Caco-2 (cell line): Measurements from ENCODE around the gene ZNF19. TPM values are rescaled to one million over a fixed set of nuclear protein-coding genes. Genes with fewer than 3 reads are reported as not detected.

Experiments
- BruUV-seq: library from RNA; stranded (reverse); fragments of 400-500 nt; replicated peaks from 2 replicates; lab custom pipeline; 2021; lab: Mats Ljungman, UMichigan
- CTCF ChIA-PET: fragments of 300-600 bp; sonication (Branson Sonifier 250); formaldehyde crosslinking; loops from one replicate; lab custom pipeline; 2022; ENCODE audit warnings: antibody characterized with exemption; lab: Charles Lee
- POLR2A ChIA-PET: fragments of 300-600 bp; sonication (Branson Sonifier 250); formaldehyde crosslinking; loops from one replicate; lab custom pipeline; 2022; ENCODE audit warnings: antibody characterized with exemption; lab: Charles Lee
- DNase-seq, 2 experiments: peaks; one replicate each; pipeline versions ENCODE4 v3.0.0 to v3.0.0-alpha.2; 2020 to 2022
- H3K27me3 ChIP-seq: replicated peaks from 2 replicates; pipeline ENCODE4 v1.6.0; 2011; ENCODE audit warnings: low read length; ENCODE audit not compliant: control insufficient read depth, insufficient read depth
- H3K36me3 ChIP-seq: 2 replicates; pipeline ENCODE4 v1.5.1; 2011; ENCODE audit warnings: low read length; ENCODE audit not compliant: control insufficient read depth, insufficient read depth
- H3K4me1 ChIP-seq: fragments of 250-450 bp; sonication (Bioruptor Pico); 2 replicates; pipeline ENCODE4 v1.5.1; 2020; ENCODE audit warnings: mild to moderate bottlenecking
- H3K4me3 ChIP-seq: 2 replicates; pipeline ENCODE4 v1.5.1; 2011; ENCODE audit warnings: low read depth, mild to moderate bottlenecking, control low read depth, low read length
- H3K9me3 ChIP-seq: fragments of 250-450 bp; sonication (Bioruptor Pico); 2 replicates; pipeline ENCODE4 v1.5.1; 2020; ENCODE audit warnings: mild to moderate bottlenecking, moderate library complexity
- H3K27ac Mint-ChIP-seq: one replicate; pipeline ENCODE4 v1.8.0; 2022; ENCODE audit warnings: mixed read lengths; ENCODE audit not compliant: unreplicated experiment
- H3K27me3 Mint-ChIP-seq: one replicate; pipeline ENCODE4 v1.8.0; 2022; ENCODE audit warnings: mixed read lengths; ENCODE audit not compliant: insufficient read depth, unreplicated experiment
- H3K36me3 Mint-ChIP-seq: one replicate; pipeline ENCODE4 v1.8.0; 2022; ENCODE audit warnings: mild to moderate bottlenecking, mixed read lengths; ENCODE audit not compliant: insufficient read depth, unreplicated experiment
- H3K4me1 Mint-ChIP-seq: one replicate; pipeline ENCODE4 v1.8.0; 2022; ENCODE audit warnings: low read depth, mixed read lengths; ENCODE audit not compliant: unreplicated experiment
- H3K4me3 Mint-ChIP-seq: one replicate; pipeline ENCODE4 v1.8.0; 2022; ENCODE audit warnings: mild to moderate bottlenecking, moderate library complexity, mixed read lengths; ENCODE audit not compliant: unreplicated experiment
- H3K9me3 Mint-ChIP-seq: one replicate; pipeline ENCODE4 v1.8.0; 2022; ENCODE audit warnings: mixed read lengths; ENCODE audit not compliant: unreplicated experiment
- intact Hi-C: fragments of 100-400 bp; cut with micrococcal nuclease; formaldehyde crosslinking; loops from one replicate; pipeline ENCODE4 v1.10.0; 2022; ENCODE audit not compliant: unreplicated experiment
- total RNA-seq: library from RNA; stranded (reverse); gene quantifications from 2 replicates; pipeline ENCODE4 v1.2.3, GENCODE V29; 2022
- TF ChIP-seq, protein P1 (sequence below), 2 experiments: fragments of 200-600 bp in 1 of 2; IDR thresholded peaks; 1 replicate in 1 of 2; 2 replicates in 1 of 2; pipeline versions ENCODE4 v1.5.1 to v1.8.0; 2011 to 2022; ENCODE audit warnings: antibody characterized with exemption in 1 of 2, control low read depth in 1 of 2, inconsistent platforms in 1 of 2, low read depth in 1 of 2, low read length in 1 of 2, mild to moderate bottlenecking in 1 of 2, moderate library complexity in 1 of 2; ENCODE audit not compliant: insufficient read depth in 1 of 2, severe bottlenecking in 1 of 2, unreplicated experiment in 1 of 2

The ZNF19 gene
- total RNA-seq, 1 experiment from 2014 or later = 5.1 TPM

GRCh38 chr16:71532366-71532765 lies 43.2 kb upstream of the ZNF19 start:
- H3K4me1 ChIP-seq = no peaks in the 10 kb centered on the region
- no peak overlapping the region for H3K27ac Mint-ChIP-seq
- H3K9me3 Mint-ChIP-seq = no peaks in the 10 kb centered on the region
- POLR2A ChIA-PET = no interaction called here
- no peaks in the 10 kb centered on the region for H3K9me3 ChIP-seq
- DNase-seq = no peak
- H3K36me3 Mint-ChIP-seq = no peaks in the 10 kb centered on the region
- intact Hi-C loops = no loop called here
- H3K4me3 ChIP-seq = no peak overlapping the region
- TF ChIP-seq, protein P1, sequence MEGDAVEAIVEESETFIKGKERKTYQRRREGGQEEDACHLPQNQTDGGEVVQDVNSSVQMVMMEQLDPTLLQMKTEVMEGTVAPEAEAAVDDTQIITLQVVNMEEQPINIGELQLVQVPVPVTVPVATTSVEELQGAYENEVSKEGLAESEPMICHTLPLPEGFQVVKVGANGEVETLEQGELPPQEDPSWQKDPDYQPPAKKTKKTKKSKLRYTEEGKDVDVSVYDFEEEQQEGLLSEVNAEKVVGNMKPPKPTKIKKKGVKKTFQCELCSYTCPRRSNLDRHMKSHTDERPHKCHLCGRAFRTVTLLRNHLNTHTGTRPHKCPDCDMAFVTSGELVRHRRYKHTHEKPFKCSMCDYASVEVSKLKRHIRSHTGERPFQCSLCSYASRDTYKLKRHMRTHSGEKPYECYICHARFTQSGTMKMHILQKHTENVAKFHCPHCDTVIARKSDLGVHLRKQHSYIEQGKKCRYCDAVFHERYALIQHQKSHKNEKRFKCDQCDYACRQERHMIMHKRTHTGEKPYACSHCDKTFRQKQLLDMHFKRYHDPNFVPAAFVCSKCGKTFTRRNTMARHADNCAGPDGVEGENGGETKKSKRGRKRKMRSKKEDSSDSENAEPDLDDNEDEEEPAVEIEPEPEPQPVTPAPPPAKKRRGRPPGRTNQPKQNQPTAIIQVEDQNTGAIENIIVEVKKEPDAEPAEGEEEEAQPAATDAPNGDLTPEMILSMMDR (IDR thresholded peaks at IDR 0.05; ENCODE audit: insufficient read depth in 1 of 2, low read depth in 1 of 2, low read length in 1 of 2, severe bottlenecking in 1 of 2, unreplicated experiment in 1 of 2) = no peak
- no peaks in the 10 kb centered on the region for H3K4me1 Mint-ChIP-seq
- no TSS peak for BruUV-seq
- H3K27me3 ChIP-seq = no peaks in the 10 kb centered on the region
- CTCF ChIA-PET = no interaction called here
- H3K4me3 Mint-ChIP-seq = no peak overlapping the region
- peaks cover 16% of the 10 kb centered on the region for H3K27me3 Mint-ChIP-seq
- no peaks in the 10 kb centered on the region for H3K36me3 ChIP-seq

- Mint-ChIP-seq H3K36me3 (no peaks in the 10 kb centered on the region), H3K4me3 (no peak overlapping the region), H3K27ac (no peak overlapping the region), H3K4me1 (no peaks in the 10 kb centered on the region), H3K9me3 (no peaks in the 10 kb centered on the region), H3K27me3 (peaks cover 19% of the 10 kb centered on the region)
- Histone ChIP-seq H3K4me3 (no peak overlapping the region), H3K36me3 (no peaks in the 10 kb centered on the region), H3K4me1 (no peaks in the 10 kb centered on the region), H3K27me3 (no peaks in the 10 kb centered on the region), H3K9me3 (no peaks in the 10 kb centered on the region)
- ChIA-PET CTCF (interaction anchor here (0.6 to 0.7 kb wide), 2 partner anchors 14 to 116 kb away, joined by 6 to 8 read pairs; no protein-coding TSS in a partner anchor), POLR2A (no interaction called here)
- no TSS peak for BruUV-seq
- no peak for DNase-seq
- TF ChIP-seq, protein P1 (IDR thresholded peaks at IDR 0.05; ENCODE audit: insufficient read depth in 1 of 2, low read depth in 1 of 2, low read length in 1 of 2, severe bottlenecking in 1 of 2, unreplicated experiment in 1 of 2) = no peak
- intact Hi-C loops = no loop called here
Measured at GRCh38 chr16:71528863-71529262, 39.7 kb upstream of the ZNF19 start.

DNA sequence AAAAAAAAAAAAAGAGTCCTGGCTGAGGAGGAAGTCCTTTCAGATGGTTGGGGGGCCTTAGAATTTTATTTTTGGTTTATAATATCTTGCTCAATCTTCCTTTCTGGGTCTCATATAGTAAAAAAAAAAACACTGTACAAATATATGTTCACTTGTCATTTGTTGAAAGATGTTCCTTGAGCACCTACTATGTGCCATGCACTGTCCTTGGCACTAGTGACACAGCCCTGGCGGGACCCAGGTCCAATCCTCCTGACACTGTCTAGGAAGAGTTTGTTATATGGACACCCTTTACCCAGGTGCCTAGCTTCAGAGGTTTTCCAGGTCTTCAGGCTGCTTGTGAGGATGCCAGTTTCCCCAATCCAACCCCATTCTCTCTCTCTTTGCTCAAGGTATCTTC lies 39.1 kb upstream of the ZNF19 start:
- Histone ChIP-seq H3K27me3 (no peaks in the 10 kb centered on the region), H3K36me3 (no peaks in the 10 kb centered on the region), H3K9me3 (no peaks in the 10 kb centered on the region), H3K4me3 (no peak overlapping the region), H3K4me1 (no peaks in the 10 kb centered on the region)
- Mint-ChIP-seq H3K36me3 (no peaks in the 10 kb centered on the region), H3K4me3 (no peak overlapping the region), H3K27ac (no peak overlapping the region), H3K27me3 (peaks cover 19% of the 10 kb centered on the region), H3K4me1 (no peaks in the 10 kb centered on the region), H3K9me3 (no peaks in the 10 kb centered on the region)
- intact Hi-C loops = no loop called here
- no peak for DNase-seq
- TF ChIP-seq, protein P1 (IDR thresholded peaks at IDR 0.05; ENCODE audit: insufficient read depth in 1 of 2, low read depth in 1 of 2, low read length in 1 of 2, severe bottlenecking in 1 of 2, unreplicated experiment in 1 of 2) = no peak
- no TSS peak for BruUV-seq
- CTCF ChIA-PET = no interaction called here
- POLR2A ChIA-PET = no interaction called here
